ENCODE results near the gene TRPT1.

DNA sequence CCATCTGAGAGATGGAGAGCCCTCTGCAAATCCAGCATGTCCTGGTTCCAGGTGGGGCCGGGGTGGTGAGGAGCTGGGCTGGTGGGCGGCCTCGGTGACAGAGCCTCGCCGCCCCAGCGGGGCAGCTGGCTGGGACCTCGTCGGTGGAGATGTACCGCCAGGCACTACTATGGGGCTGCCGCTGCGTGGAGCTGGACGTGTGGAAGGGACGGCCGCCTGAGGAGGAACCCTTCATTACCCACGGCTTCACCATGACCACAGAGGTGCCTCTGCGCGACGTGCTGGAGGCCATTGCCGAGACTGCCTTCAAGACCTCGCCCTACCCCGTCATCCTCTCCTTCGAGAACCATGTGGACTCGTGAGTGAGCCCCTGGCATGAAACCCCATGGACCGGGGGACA is 32.4 kb upstream of the TRPT1 start:
- TF ChIP-seq GATA2 (IDR thresholded peaks at IDR 0.05; ENCODE audit: low read depth, low read length) (no peak), GATA3 (IDR thresholded peaks at IDR 0.05; ENCODE audit: low read depth, low read length) (no peak)

All from SH-SY5Y (cell line).